ENCODE measurements around the gene TDRD5.
A peak's percentile ranks its signal among the peaks of the same experiment; 100 is the strongest.
"Not testable (repeated sequence)": the region's sequence is repeated elsewhere in the genome, so short reads cannot be mapped to it uniquely, and the experiment has no call there.

TDRD5 gene

GRCh38 chr1:179677882-179678281 lies 86.2 kb downstream of the TDRD5 start:
- TF ChIP-seq, protein P1, sequence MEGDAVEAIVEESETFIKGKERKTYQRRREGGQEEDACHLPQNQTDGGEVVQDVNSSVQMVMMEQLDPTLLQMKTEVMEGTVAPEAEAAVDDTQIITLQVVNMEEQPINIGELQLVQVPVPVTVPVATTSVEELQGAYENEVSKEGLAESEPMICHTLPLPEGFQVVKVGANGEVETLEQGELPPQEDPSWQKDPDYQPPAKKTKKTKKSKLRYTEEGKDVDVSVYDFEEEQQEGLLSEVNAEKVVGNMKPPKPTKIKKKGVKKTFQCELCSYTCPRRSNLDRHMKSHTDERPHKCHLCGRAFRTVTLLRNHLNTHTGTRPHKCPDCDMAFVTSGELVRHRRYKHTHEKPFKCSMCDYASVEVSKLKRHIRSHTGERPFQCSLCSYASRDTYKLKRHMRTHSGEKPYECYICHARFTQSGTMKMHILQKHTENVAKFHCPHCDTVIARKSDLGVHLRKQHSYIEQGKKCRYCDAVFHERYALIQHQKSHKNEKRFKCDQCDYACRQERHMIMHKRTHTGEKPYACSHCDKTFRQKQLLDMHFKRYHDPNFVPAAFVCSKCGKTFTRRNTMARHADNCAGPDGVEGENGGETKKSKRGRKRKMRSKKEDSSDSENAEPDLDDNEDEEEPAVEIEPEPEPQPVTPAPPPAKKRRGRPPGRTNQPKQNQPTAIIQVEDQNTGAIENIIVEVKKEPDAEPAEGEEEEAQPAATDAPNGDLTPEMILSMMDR (IDR thresholded peaks at IDR 0.05; ENCODE audit: insufficient read depth, low read depth, low read length, missing control alignments), result no peak
- DNase-seq (ENCODE audit: low read depth), result no peak
- H3K4me3 ChIP-seq (ENCODE audit: low read depth, low read length), result no peak overlapping the region

GRCh38 chr1:179694530-179694929 lies 102.9 kb downstream of the TDRD5 start:
- H3K4me3 ChIP-seq (ENCODE audit: low read depth, low read length); DNase-seq (ENCODE audit: low read depth): not testable (repeated sequence)

GRCh38 chr1:179702946-179703539 lies 111.4 kb downstream of the TDRD5 start:
- DNase-seq (ENCODE audit: low read depth), result no peak
- TF ChIP-seq, protein P1 (IDR thresholded peaks at IDR 0.05; ENCODE audit: insufficient read depth, low read depth, low read length, missing control alignments), result no peak
- H3K4me3 ChIP-seq (ENCODE audit: low read depth, low read length), result no peak overlapping the region

DNA sequence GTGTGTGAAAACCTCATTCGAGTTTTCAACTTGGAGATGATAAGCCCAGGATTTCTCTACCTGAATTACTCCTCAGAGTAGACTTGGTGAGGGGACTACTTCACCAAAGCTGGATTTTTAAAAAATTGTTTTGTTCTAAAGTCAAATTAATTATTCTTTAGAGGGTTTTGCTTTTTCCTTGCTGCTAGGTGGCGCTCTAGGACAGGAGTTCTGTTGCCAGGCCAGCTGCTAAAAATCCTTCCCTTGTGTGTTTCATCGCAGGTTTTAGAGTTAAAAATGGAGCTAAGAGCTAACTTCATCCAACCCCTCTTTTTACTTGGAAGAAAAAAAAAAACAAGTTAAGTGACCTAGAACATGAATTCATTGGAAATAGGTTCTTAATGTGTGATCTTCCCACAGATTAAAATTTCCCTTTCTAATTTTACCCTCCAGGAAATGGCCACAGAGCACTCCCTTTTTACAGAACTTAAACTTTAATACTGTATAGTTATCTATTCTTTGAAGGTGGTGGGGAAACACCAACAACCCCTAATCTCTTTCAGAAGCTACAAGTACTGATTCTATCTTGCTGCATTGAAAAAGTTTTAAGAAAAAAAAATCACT lies 114.8 kb downstream of the TDRD5 start:
- peak; percentile 79 for DNase-seq (ENCODE audit: low read depth)

DNA sequence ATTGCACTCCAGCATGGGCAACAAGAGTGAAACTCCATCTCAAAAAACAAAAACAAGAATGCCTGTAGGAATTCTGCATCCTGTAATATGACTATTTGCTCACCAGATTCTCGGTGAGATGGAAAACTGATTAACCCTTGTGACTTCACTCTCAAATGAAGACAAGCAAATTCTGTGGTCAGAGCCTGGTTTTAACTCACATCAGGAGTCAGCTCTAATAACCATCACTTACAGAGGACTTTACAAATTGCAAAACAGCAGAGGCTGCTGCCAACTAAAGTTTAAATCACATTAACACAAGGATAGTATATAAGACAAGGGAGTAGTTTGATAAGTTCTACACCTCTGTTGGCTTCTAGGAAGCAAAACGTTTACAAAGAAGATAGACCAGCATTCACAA lies 115.8 kb downstream of the TDRD5 start:
- TF ChIP-seq, protein P1 (IDR thresholded peaks at IDR 0.05; ENCODE audit: insufficient read depth, low read depth, low read length, missing control alignments), result no peak
- H3K4me3 ChIP-seq (ENCODE audit: low read depth, low read length), result no peak overlapping the region
- DNase-seq (ENCODE audit: low read depth), result no peak

More for the DNA sequence above, 114.8 kb downstream of the TDRD5 start:
- TF ChIP-seq, protein P1 (IDR thresholded peaks at IDR 0.05; ENCODE audit: insufficient read depth, low read depth, low read length, missing control alignments), result peak; percentile 68
- H3K4me3 ChIP-seq (ENCODE audit: low read depth, low read length), result no peak overlapping the region

- H3K4me3 ChIP-seq (ENCODE audit: low read depth, low read length), result no peak overlapping the region
- DNase-seq (ENCODE audit: low read depth), result no peak
- TF ChIP-seq, protein P1 (IDR thresholded peaks at IDR 0.05; ENCODE audit: insufficient read depth, low read depth, low read length, missing control alignments), result no peak
Observed at GRCh38 chr1:179708434-179709195, 117.0 kb downstream of the TDRD5 start.

- TF ChIP-seq, protein P1 (IDR thresholded peaks at IDR 0.05; ENCODE audit: insufficient read depth, low read depth, low read length, missing control alignments), result no peak
- H3K4me3 ChIP-seq (ENCODE audit: low read depth, low read length), result no peak overlapping the region
- peak; percentile 70 for DNase-seq (ENCODE audit: low read depth)
Observed at GRCh38 chr1:179709841-179710329, 118.3 kb downstream of the TDRD5 start.

Data from GM12865 (cell line).